Activated CD8-positive, alpha-beta memory T cell treated with anti-CD3 and anti-CD28 coated beads, Interleukin-2, amount 10 ng/mL, durations not matched to agents 7 days and 5 days (primary cell): ENCODE results near the gene TRMT112. TPM values are rescaled to one million over a fixed set of nuclear protein-coding genes. Genes with fewer than 3 reads are reported as not detected.
"Not testable (repeated sequence)": the region's sequence is repeated elsewhere in the genome, so short reads cannot be mapped to it uniquely, and the experiment has no call there.

ENCODE experiments used
- ATAC-seq: fragments of 150-1000 bp; cut with Tn5 transposase; one replicate; pipeline ENCODE4 v1.10.0; 2021; ENCODE audit warnings: moderate library complexity
- CTCF ChIA-PET: fragments of 350-600 bp; sonication (Branson Sonifier 250); formaldehyde crosslinking; loops from one replicate; lab custom pipeline; 2021; ENCODE audit warnings: antibody characterized with exemption; lab: Charles Lee
- DNase-seq: peaks from one replicate; pipeline ENCODE4 v3.0.0-alpha.2; 2020
- H3K27ac Mint-ChIP-seq: one replicate; pipeline ENCODE4 v1.8.0; 2021; ENCODE audit warnings: mild to moderate bottlenecking, mixed read lengths
- H3K27me3 Mint-ChIP-seq: one replicate; pipeline ENCODE4 v1.8.0; 2021; ENCODE audit warnings: mixed read lengths
- H3K36me3 Mint-ChIP-seq: one replicate; pipeline ENCODE4 v1.8.0; 2021; ENCODE audit warnings: mild to moderate bottlenecking, mixed read lengths
- H3K4me1 Mint-ChIP-seq: one replicate; pipeline ENCODE4 v1.8.0; 2021; ENCODE audit warnings: mixed read lengths
- H3K4me3 Mint-ChIP-seq: one replicate; pipeline ENCODE4 v1.8.0; 2021; ENCODE audit warnings: mild to moderate bottlenecking, moderate library complexity, mixed read lengths
- H3K9me3 Mint-ChIP-seq: one replicate; pipeline ENCODE4 v1.8.0; 2022; ENCODE audit warnings: low read depth, mixed read lengths
- total RNA-seq, 2 experiments: library from RNA; stranded (reverse); gene quantifications; one replicate each; pipeline ENCODE4 v1.2.3, GENCODE V29; 2021

TRMT112 gene
- total RNA-seq, 2 experiments from 2014 or later: 134 to 153 TPM

- no peak overlapping the region for H3K4me3 Mint-ChIP-seq
- no peaks in the 10 kb centered on the region for H3K9me3 Mint-ChIP-seq
- H3K27ac Mint-ChIP-seq: peak overlapping the region; percentile 78
- no peaks in the 10 kb centered on the region for H3K27me3 Mint-ChIP-seq
- H3K36me3 Mint-ChIP-seq: peaks cover 21% of the 10 kb centered on the region
- peak; percentile 73 for DNase-seq
- peaks cover 72% of the 10 kb centered on the region for H3K4me1 Mint-ChIP-seq
- CTCF ChIA-PET: interaction anchor here (7.7 kb wide), 1 partner anchor 18 kb away, joined by 140 read pairs; the partner anchor contains the start of genes PRDX5 and TRMT112
- no peak for ATAC-seq
These were observed 17.7 kb upstream of the TRMT112 start for GRCh38 chr11:64334764-64335735.

GRCh38 chr11:64333556-64333955 is 16.2 kb upstream of the TRMT112 start:
- H3K4me1 Mint-ChIP-seq: peaks cover 61% of the 10 kb centered on the region
- H3K9me3 Mint-ChIP-seq: no peaks in the 10 kb centered on the region
- CTCF ChIA-PET: interaction anchor here (2.4 to 7.7 kb wide), 5 partner anchors 8 to 30 kb away, joined by 18 to 140 read pairs (median 51); partner anchors contain the start of genes CATSPERZ, CCDC88B, ESRRA and PRDX5

DNA sequence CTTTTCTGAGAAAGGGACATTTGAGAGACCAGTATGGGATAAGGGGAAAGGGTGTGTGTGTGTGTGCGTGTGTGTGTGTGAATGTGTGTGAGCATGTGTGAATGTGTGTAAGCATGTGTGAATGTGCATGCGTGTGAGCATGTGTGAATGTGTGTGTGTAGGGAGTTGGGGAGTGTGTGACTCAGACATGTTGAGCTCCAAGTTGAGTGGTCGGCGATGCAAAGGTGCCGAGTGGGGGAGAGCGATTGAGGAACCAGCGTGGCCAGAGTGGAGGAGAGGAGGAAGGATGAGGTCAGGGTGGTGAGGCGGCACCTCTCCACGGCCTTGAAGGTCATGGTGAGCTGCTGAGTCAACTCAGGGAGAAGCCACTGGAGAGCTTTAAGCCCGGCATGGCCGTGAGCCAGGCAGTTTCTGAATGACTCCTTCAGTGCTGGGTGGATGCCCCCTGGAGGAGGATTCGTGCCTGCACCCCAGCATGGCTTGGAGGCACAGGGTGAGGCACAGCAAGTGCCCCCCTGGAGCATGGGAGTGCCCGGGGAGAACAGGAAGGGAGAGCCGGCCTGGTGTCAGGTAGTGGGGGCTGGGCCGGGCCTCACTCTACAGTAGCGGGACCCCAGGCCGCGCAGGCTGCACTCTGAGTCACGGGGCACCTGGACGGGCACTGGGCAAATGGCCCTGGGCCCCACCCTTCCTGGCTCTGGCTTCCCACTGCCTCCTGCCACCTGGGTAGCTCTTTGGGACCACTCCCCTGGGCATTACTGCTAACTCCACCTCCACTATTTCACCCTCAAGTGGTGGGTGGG is 14.4 kb upstream of the TRMT112 start:
- peak; percentile 95 for ATAC-seq
- Mint-ChIP-seq H3K36me3 (peaks cover 9% of the 10 kb centered on the region), H3K4me3 (peak overlapping the region; percentile 16), H3K27ac (peak overlapping the region; percentile 83), H3K4me1 (peaks cover 48% of the 10 kb centered on the region), H3K27me3 (no peaks in the 10 kb centered on the region), H3K9me3 (no peaks in the 10 kb centered on the region)
- CTCF ChIA-PET: interaction anchor here (0.6 to 7.7 kb wide), 33 partner anchors 9 to 413 kb away, joined by 3 to 140 read pairs (median 4); partner anchors contain the start of genes CATSPERZ, CCDC88B, DNAJC4 and ESRRA
- DNase-seq: peak; percentile 96

More at GRCh38 chr11:64333556-64333955, 16.2 kb upstream of the TRMT112 start:
- Mint-ChIP-seq H3K4me3 (no peak overlapping the region), H3K36me3 (peaks cover 21% of the 10 kb centered on the region), H3K27ac (no peak overlapping the region), H3K27me3 (no peaks in the 10 kb centered on the region)
- ATAC-seq (no peak), DNase-seq (no peak)

DNA sequence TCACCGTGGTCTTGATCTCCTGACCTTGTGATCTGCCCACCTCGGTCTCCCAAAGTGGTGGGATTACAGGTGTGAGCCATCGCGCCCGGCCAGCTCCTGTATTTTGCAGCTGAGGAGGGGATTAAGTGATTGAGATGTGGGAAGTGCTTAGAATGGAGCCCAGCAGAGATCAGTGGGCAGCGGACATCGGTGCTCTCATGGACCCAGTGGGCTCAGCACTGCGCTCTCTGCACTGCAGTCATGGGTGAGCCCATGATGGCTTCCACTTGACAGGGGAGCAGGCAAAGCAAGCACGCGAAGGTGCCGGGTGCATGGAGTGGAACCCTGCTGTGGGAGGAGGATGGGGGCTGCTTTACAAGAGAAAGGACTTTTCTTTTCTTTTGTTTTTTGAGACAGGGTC is 13.5 kb upstream of the TRMT112 start:
- H3K4me3 Mint-ChIP-seq: no peak overlapping the region
- CTCF ChIA-PET: interaction anchor here (0.6 to 7.7 kb wide), 26 partner anchors 8 to 428 kb away, joined by 3 to 140 read pairs (median 4); partner anchors contain the start of genes CATSPERZ, CCDC88B, ESRRA and FKBP2
- H3K9me3 Mint-ChIP-seq: no peaks in the 10 kb centered on the region
- ATAC-seq (no peak), DNase-seq (peak; percentile 40)
- peak overlapping the region; percentile 53 for H3K27ac Mint-ChIP-seq
- H3K36me3 Mint-ChIP-seq: peaks cover 9% of the 10 kb centered on the region
- peaks cover 43% of the 10 kb centered on the region for H3K4me1 Mint-ChIP-seq
- H3K27me3 Mint-ChIP-seq: no peaks in the 10 kb centered on the region

- Mint-ChIP-seq H3K9me3 (no peaks in the 10 kb centered on the region), H3K4me1 (peaks cover 27% of the 10 kb centered on the region), H3K4me3 (no peak overlapping the region), H3K27me3 (no peaks in the 10 kb centered on the region), H3K36me3 (no peaks in the 10 kb centered on the region), H3K27ac (no peak overlapping the region)
- ATAC-seq: no peak
- CTCF ChIA-PET: interaction anchor here (1.2 to 1.4 kb wide), 2 partner anchors 10 to 12 kb away, joined by 3 to 4 read pairs; partner anchors contain the start of genes CCDC88B, PRDX5 and TRMT112
- no peak for DNase-seq
These were observed 10.6 kb upstream of the TRMT112 start for GRCh38 chr11:64327993-64328392.

- H3K4me3 Mint-ChIP-seq: no peak overlapping the region
- no peak for ATAC-seq
- no peaks in the 10 kb centered on the region for H3K36me3 Mint-ChIP-seq
- CTCF ChIA-PET: interaction anchor here (1.2 to 1.4 kb wide), 2 partner anchors 10 to 13 kb away, joined by 3 to 4 read pairs; partner anchors contain the start of genes CCDC88B, PRDX5 and TRMT112
- peaks cover 25% of the 10 kb centered on the region for H3K4me1 Mint-ChIP-seq
- H3K27ac Mint-ChIP-seq: no peak overlapping the region
- H3K9me3 Mint-ChIP-seq: no peaks in the 10 kb centered on the region
- no peaks in the 10 kb centered on the region for H3K27me3 Mint-ChIP-seq
- no peak for DNase-seq
These were observed 10.0 kb upstream of the TRMT112 start for GRCh38 chr11:64327375-64327774.

GRCh38 chr11:64324692-64325469 is 7.5 kb upstream of the TRMT112 start:
- DNase-seq (no peak), ATAC-seq (no peak)
- Mint-ChIP-seq H3K4me1 (peaks cover 13% of the 10 kb centered on the region), H3K9me3 (no peaks in the 10 kb centered on the region), H3K4me3 (no peak overlapping the region), H3K27ac (no peak overlapping the region), H3K27me3 (no peaks in the 10 kb centered on the region), H3K36me3 (peaks cover 9% of the 10 kb centered on the region)
- CTCF ChIA-PET: interaction anchor here (0.9 to 3.5 kb wide), 2 partner anchors 7 to 20 kb away, joined by 3 to 13 read pairs; no protein-coding TSS in a partner anchor

- H3K4me1 Mint-ChIP-seq: peaks cover 19% of the 10 kb centered on the region
- not testable (repeated sequence) for ATAC-seq, H3K9me3 Mint-ChIP-seq, DNase-seq, H3K27me3 Mint-ChIP-seq, H3K27ac Mint-ChIP-seq, H3K4me3 Mint-ChIP-seq, H3K36me3 Mint-ChIP-seq
- CTCF ChIA-PET: interaction anchor here (3.5 kb wide), 1 partner anchor 8 kb away, joined by 13 read pairs; no protein-coding TSS in a partner anchor
These were observed 6.6 kb upstream of the TRMT112 start for GRCh38 chr11:64323984-64324383.

DNA sequence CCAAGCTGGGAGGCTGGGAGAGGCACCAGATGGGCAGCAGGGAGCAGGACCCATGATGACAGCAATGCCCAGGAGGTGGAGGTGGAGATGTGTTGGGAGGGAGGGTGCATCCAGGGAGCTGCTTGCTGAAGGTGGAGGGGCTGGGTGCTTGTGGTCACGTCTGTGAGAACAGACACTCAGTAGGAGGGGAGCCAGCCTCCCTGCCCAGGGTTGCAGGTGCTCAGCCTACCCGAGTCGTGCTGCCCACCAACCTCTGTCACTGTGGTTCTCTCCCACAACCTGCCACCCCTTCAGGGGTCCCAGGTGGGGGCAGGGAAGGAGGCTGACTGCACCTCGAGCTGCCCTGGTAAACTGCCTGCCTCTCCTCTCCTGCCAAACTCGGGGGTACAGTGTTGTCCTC is 6.0 kb upstream of the TRMT112 start:
- Mint-ChIP-seq H3K27ac (no peak overlapping the region), H3K27me3 (no peaks in the 10 kb centered on the region), H3K9me3 (no peaks in the 10 kb centered on the region), H3K36me3 (peaks cover 9% of the 10 kb centered on the region), H3K4me1 (peaks cover 21% of the 10 kb centered on the region), H3K4me3 (no peak overlapping the region)
- no peak for DNase-seq
- CTCF ChIA-PET: interaction anchor here (3.5 kb wide), 1 partner anchor 8 kb away, joined by 13 read pairs; no protein-coding TSS in a partner anchor
- ATAC-seq: no peak

DNA sequence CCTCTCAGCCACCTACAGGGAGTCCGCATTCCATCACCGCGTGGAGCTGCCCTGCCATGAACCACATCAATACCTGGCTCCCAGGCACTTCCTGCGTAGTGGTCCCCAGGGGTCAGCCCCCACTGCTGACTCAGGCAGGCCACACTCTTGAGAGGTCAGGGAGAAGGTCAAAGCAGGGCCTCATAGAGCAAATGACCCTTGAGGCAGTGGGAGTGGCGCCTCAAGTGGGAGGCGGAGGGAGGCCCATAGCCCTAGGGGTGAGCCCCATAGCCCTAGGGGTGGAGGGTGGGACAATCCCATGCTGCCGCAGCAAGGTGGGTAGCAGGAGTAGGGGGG is 5.5 kb upstream of the TRMT112 start:
- Mint-ChIP-seq H3K36me3 (peaks cover 11% of the 10 kb centered on the region), H3K4me1 (peaks cover 23% of the 10 kb centered on the region), H3K9me3 (no peaks in the 10 kb centered on the region), H3K27me3 (no peaks in the 10 kb centered on the region), H3K27ac (no peak overlapping the region), H3K4me3 (no peak overlapping the region)
- no peak for DNase-seq
- CTCF ChIA-PET: interaction anchor here (3.5 kb wide), 1 partner anchor 9 kb away, joined by 13 read pairs; no protein-coding TSS in a partner anchor
- ATAC-seq: no peak

- ATAC-seq (no peak), DNase-seq (no peak)
- peaks cover 31% of the 10 kb centered on the region for H3K4me1 Mint-ChIP-seq
- H3K9me3 Mint-ChIP-seq: no peaks in the 10 kb centered on the region
- CTCF ChIA-PET: interaction anchor here (3.5 kb wide), 1 partner anchor 10 kb away, joined by 13 read pairs; no protein-coding TSS in a partner anchor
- H3K27me3 Mint-ChIP-seq: no peaks in the 10 kb centered on the region
- H3K36me3 Mint-ChIP-seq: peaks cover 16% of the 10 kb centered on the region
- H3K27ac Mint-ChIP-seq: no peak overlapping the region
- no peak overlapping the region for H3K4me3 Mint-ChIP-seq
These were observed 4.2 kb upstream of the TRMT112 start for GRCh38 chr11:64321533-64321932.

DNA sequence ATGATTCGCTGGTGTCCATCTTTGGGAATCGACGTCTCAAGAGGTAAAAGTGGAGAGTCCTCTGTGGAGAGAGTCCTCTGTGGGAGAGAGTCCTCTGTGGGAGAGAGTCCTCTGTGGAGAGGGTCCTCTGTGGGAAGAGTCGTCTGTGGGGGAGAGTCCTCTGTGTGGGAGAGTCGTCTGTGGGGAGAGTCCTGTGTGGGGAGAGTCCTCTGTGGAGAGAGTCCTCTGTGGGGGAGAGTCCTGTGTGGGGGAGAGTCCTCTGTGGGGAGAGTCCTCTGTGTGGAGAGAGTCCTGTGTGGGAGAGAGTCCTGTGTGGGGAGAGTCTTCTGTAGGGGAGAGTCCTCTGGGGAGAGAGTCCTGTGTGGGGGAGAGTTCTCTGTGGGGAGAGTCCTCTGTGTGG is 3.7 kb upstream of the TRMT112 start:
- peaks cover 35% of the 10 kb centered on the region for H3K4me1 Mint-ChIP-seq
- no peak for ATAC-seq

More for the DNA sequence above, 3.7 kb upstream of the TRMT112 start:
- H3K9me3 Mint-ChIP-seq: no peaks in the 10 kb centered on the region
- DNase-seq: no peak
- H3K27ac Mint-ChIP-seq: peak overlapping the region; percentile 52
- CTCF ChIA-PET: interaction anchor here (3.5 kb wide), 1 partner anchor 11 kb away, joined by 13 read pairs; no protein-coding TSS in a partner anchor
- H3K27me3 Mint-ChIP-seq: no peaks in the 10 kb centered on the region
- H3K4me3 Mint-ChIP-seq: no peak overlapping the region
- peaks cover 16% of the 10 kb centered on the region for H3K36me3 Mint-ChIP-seq
